Activated CD4-positive, alpha-beta T cell treated with anti-CD3 and anti-CD28 coated beads, Interleukin-10, Interleukin-2, amounts not matched to agents 100 ng/mL and 50 ng/mL, durations not matched to agents 16 hours and 8 hours (primary cell): ENCODE measurements around the gene APOD.

ENCODE experiments used
- DNase-seq: peaks from one replicate; pipeline ENCODE4 v3.0.0-alpha.2; 2020

The APOD gene

GRCh38 chr3:195551381-195551978 lies 32.3 kb downstream of the APOD start:
- DNase-seq, result no peak

DNA sequence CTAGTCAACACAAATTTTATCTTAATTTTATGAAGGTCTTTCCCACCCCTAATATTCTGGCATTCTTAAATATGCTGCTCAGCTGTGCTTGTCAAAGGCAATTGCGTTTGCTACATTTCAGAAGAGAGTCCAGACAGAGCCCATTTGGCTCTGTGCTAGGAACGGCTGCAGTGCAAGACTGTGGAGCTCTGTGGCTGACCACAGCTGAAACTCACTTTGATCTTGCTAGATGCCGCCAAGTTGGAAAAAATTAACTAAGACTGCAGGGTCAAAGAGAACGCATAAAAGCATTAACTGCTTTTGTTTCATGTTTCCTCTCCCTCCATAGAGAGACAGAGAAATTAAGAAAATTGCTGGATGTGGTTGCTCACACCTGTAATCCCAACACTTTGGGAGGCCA lies 33.0 kb downstream of the APOD start:
- DNase-seq, result peak; percentile 45

GRCh38 chr3:195549931-195550519 lies 33.7 kb downstream of the APOD start:
- DNase-seq, result peak; percentile 79

DNA sequence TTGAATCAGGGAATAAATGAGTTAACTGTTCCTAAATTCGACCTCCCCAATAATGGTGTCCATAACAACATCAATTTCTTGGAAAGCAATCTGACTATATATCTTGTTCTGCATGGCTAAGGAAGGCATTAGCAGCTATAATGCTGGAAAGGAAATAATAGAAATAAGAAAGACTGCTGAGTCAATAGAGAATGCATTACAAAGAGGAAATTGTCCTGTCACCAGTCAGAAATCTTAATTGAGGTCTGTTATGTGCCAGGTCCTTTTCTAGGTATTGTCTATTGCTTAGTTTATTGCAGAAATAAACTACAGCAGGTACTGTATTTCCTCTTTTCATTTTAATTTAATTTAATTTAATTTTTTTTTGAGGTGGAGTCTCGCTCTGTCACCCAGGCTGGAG lies 34.8 kb downstream of the APOD start:
- DNase-seq, result no peak

DNA sequence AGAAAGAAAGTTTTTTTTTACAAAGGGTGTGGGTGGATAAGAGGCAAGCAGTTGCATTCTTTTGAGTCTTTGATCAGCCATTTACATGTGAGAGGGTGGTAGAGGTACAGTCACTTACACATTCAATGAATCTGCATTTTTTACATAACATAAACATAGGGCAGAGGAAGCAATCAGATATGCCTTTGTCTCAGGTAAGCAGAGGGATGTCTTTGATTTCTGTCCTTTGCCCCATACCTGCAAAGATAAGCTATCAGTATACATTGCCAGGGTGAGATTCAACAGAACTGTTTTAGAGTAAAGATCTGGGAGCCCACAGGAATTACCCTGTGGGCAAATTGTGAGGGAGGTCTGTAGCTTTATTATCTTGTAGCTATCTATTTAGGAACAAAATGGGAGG lies 35.2 kb downstream of the APOD start:
- DNase-seq, result no peak

DNA sequence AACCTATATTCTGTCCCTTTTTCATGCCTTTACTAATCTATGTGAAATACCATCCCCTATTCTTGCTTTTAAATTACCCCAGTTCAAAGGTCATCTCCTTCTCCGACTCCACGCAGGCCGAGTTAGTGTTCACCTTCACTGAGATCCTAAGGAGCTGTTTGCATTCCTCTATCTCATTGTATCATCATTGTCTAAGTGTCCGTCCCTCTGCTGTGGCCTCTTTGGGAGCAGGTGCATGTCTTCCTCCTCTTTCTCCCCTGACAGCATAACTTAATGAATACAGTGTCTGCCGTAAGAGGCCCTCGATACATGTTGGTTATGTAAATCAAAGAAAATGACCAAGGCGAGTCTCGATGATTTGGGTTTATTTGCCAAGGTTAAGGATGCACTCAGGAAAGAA lies 35.7 kb downstream of the APOD start:
- DNase-seq, result no peak

- DNase-seq, result peak; percentile 40
These were observed 37.6 kb downstream of the APOD start for GRCh38 chr3:195546130-195546560.

DNA sequence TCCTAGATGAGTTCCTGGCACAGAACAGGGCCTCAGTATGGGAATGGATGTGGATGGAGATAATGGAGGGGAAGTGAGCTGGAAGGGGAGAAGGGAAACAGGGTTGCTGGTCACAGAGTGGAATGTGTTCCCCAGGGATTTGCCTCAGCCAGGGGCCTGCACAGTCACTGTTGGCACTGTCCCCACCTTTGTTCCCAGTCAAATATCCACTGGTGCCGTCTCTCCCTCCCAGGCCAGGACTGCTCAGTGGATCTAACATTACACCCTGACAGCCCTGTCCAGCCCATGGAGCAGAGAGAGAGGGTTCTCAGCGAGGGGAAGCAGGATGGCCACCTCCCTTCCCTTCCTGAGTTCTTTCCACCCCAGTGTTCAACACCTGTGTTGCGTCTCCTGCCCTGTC lies 39.1 kb downstream of the APOD start:
- no peak for DNase-seq

DNA sequence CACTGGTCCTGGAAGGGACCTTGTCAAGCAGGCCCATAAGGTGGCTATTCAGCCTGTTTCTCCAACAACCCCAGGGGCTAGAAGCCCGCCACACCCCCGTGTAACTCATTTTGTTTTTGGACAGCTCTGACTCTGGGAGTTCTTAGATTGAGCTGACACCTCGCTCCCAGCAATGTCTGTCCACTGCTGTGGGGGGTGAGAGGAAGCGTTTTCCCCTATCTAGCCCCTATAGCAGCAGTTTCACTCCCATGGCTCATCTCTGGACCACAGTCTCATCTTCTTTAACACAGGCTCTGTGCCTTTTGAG lies 39.6 kb downstream of the APOD start:
- no peak for DNase-seq

- DNase-seq, result no peak
These were observed 40.1 kb downstream of the APOD start for GRCh38 chr3:195543500-195544229.

DNA sequence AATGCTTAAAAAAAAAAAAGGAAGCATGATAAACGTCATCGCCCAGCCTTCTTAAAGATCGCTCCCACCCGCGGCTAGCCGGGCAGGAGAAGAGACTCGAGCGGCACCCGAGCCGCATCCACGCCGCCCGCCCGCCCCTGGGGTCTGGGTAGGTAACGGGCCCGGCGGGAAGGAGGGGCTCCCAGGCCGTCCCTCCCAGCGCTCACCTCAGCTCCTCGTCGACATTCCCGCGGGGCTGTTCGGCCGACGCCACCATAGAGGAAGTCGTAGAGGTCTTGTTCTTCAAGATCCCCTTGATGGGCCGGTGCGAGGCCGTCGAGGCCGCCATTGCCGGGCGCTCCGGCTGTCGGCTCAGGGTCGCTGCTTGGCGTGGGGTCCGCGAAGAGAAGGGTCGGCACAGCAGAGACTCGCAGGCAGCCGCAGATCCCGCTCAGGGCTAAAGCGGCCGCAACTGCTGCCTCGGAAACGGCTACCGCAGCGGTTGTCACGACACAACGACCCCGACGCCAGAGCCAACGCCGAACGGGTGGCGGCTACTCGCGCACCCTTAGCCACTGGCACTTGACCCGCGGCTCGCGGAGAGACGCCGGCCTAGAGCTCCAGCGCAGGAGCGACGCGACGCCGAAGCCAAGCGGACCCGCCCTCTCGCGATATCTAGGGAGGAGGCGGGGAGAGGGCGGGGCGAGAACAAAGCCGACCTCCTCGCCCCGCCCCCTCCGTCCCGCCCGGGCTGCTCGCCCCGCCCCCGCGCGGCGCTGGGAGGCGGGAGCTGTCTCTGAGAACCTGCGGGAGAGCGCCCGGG lies 40.8 kb downstream of the APOD start, which contains the start of gene PPP1R2:
PPP1R2 (minus strand) TSS at position 628 of the 802 bp plus-strand sequence; CDS start at position 328, 300 bp downstream.
- peak; percentile 95 for DNase-seq

DNA sequence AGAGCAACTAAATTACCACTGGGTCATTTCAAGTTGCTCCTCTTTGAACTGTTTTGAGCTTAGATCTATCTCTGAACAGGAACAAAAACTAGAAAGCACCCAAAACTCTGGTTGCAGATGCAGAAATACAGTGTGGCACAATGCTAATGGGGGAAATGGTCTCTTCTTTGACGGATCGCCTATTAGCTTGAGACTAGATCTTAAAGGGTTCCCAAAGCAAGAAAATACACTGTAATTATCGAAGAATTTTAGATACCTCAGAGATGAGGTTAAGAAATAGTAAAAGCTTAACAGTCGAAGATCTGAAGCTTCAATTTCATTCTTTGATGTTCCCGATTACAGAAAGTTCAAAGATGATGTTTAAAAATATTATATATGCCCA lies 41.4 kb downstream of the APOD start:
- DNase-seq, result no peak

- DNase-seq, result peak; percentile 41
These were observed 43.2 kb downstream of the APOD start for GRCh38 chr3:195540511-195540910.

DNA sequence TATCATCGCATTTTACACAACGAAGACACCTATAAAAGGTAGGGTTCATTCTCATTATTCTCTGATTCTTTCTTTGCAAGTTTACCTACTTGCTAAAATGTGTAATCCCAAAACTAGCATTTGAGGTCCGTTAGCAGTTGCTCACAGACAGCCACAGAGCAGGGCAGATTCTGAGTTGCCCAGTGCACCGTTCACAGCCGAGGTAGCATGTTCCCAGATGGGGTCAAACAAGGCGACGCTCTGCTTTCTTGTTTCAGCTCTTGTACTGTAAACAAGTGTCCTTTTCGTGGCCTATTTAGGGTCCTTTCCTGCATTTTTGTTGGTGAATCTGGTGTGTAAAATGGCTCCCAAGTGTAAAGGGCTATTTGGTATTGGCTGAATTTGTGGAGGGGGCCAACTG lies 43.7 kb downstream of the APOD start:
- DNase-seq, result peak; percentile 74

- DNase-seq, result no peak
These were observed 44.3 kb downstream of the APOD start for GRCh38 chr3:195539479-195539878.

DNA sequence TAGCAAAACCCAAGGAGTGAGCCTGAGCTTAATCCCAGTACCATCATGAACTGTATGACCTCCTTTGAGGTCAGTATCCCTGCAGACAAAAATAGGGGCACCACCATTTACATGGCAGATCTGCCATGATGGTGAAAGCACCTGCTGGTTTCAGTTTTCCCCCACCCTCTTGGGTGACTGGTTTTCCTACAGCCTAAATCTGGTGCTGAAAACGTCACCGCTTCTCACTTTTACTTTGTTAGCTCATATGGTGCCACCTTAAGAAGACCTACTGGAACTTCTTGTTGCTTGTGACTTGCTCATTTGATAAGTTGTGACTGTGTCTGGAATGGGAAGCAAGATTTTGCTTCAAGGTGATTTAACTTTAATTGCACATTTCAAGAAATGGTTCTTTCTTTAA lies 45.7 kb downstream of the APOD start:
- DNase-seq, result peak; percentile 85

- no peak for DNase-seq
These were observed 48.4 kb downstream of the APOD start for GRCh38 chr3:195535293-195535692.

GRCh38 chr3:195532834-195533233 lies 50.9 kb downstream of the APOD start:
- DNase-seq, result no peak

GRCh38 chr3:195532345-195532744 lies 51.4 kb downstream of the APOD start:
- DNase-seq, result no peak

GRCh38 chr3:195531683-195532082 lies 52.1 kb downstream of the APOD start:
- no peak for DNase-seq

DNA sequence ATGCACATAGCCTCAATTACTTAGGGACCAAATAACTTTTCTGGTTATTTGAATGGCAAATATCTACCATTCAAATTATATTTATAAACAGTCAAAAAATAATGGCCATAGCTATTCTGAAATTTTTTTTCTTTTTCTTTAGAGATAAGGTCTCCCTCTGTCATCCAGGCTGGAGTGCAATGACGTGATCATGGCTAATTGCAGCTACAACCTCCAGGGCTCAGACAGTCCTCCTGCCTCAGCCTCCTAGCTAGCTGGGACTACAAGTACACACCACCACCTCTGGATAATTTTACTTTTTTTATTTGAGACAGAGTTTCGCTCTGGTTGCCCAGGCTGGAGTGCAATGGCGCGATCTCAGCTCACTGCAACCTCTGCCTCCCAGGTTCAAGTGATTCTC lies 57.2 kb downstream of the APOD start:
- no peak for DNase-seq

- peak; percentile 61 for DNase-seq
These were observed 59.4 kb downstream of the APOD start for GRCh38 chr3:195524171-195524896.
